ENCODE results near the gene CRTAC1. TPM values are rescaled to one million over a fixed set of nuclear protein-coding genes. Genes with fewer than 3 reads are reported as not detected.

The CRTAC1 gene
- total RNA-seq, 1 experiment from 2014 or later: 0.46 TPM

- Histone ChIP-seq H3K23me2 (ENCODE audit: insufficient read length, low read depth, low read length, poor library complexity, severe bottlenecking) (no peaks in the 10 kb centered on the region), H3K4me2 (ENCODE audit: insufficient read depth, insufficient read length, low read length) (no peak overlapping the region), H3K27me3 (ENCODE audit: insufficient read depth, low read length) (no peaks in the 10 kb centered on the region), H3K9ac (ENCODE audit: extremely low read depth, insufficient read length, low read length) (no peak overlapping the region), H4K20me1 (ENCODE audit: control insufficient read depth, insufficient read depth, insufficient read length) (no peaks in the 10 kb centered on the region), H2AK5ac (ENCODE audit: insufficient read length, low read length) (no peak overlapping the region), H3K27ac (ENCODE audit: insufficient read length, low read depth, low read length) (no peak overlapping the region), H3K56ac (ENCODE audit: insufficient read length, low read depth, low read length) (no peak overlapping the region), H3K14ac (ENCODE audit: insufficient read depth, low read length) (no peak overlapping the region), H2BK12ac (ENCODE audit: insufficient read length, low read depth, low read length) (no peak overlapping the region), H3T11ph (ENCODE audit: low read length) (no peak overlapping the region), H3K4ac (ENCODE audit: low read depth, low read length) (no peak overlapping the region), H3K9me3 (ENCODE audit: control insufficient read depth, low read depth, low read length) (no peaks in the 10 kb centered on the region), H3K79me2 (ENCODE audit: insufficient read depth, low read length) (no peaks in the 10 kb centered on the region), H4K8ac (replicated peaks; ENCODE audit: insufficient read length, low read depth, low read length) (no peak overlapping the region), H2BK5ac (ENCODE audit: insufficient read length, low read length) (no peak overlapping the region), H2AFZ (ENCODE audit: low read length) (no peak overlapping the region), H3K4me1 (ENCODE audit: insufficient read depth, low read length) (0 out of 2 replicates have a peak, but pooled peaks cover 4% of the 10 kb centered on the region), H3K23ac (ENCODE audit: insufficient read length, low read depth, low read length) (no peak overlapping the region), H3K18ac (ENCODE audit: insufficient read length, low read depth, low read length) (no peak overlapping the region), H2BK15ac (ENCODE audit: low read depth, low read length) (no peak overlapping the region), H2BK120ac (ENCODE audit: low read depth, low read length, poor library complexity, severe bottlenecking) (no peak overlapping the region), H4K5ac (ENCODE audit: insufficient read length, low read depth, low read length) (no peak overlapping the region), H4K91ac (ENCODE audit: insufficient read length, low read depth, low read length) (no peak overlapping the region), H2BK20ac (ENCODE audit: low read depth, low read length, poor library complexity, severe bottlenecking) (no peak overlapping the region), H3K79me1 (ENCODE audit: insufficient read depth, low read depth, low read length, poor library complexity, severe bottlenecking) (no peaks in the 10 kb centered on the region)
- H3K27ac Mint-ChIP-seq: no peak overlapping the region
- no CpG with 5 or more reads among the region's 1 CpG for WGBS (ENCODE audit: extremely low coverage, insufficient read length, low lambda C conversion rate)
- H3K4me1 Mint-ChIP-seq: peaks cover 16% of the 10 kb centered on the region in 2 experiments
- TF ChIP-seq, protein P1, sequence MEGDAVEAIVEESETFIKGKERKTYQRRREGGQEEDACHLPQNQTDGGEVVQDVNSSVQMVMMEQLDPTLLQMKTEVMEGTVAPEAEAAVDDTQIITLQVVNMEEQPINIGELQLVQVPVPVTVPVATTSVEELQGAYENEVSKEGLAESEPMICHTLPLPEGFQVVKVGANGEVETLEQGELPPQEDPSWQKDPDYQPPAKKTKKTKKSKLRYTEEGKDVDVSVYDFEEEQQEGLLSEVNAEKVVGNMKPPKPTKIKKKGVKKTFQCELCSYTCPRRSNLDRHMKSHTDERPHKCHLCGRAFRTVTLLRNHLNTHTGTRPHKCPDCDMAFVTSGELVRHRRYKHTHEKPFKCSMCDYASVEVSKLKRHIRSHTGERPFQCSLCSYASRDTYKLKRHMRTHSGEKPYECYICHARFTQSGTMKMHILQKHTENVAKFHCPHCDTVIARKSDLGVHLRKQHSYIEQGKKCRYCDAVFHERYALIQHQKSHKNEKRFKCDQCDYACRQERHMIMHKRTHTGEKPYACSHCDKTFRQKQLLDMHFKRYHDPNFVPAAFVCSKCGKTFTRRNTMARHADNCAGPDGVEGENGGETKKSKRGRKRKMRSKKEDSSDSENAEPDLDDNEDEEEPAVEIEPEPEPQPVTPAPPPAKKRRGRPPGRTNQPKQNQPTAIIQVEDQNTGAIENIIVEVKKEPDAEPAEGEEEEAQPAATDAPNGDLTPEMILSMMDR (conservative IDR thresholded peaks at IDR 0.05): no peak
- peaks cover 33% of the 10 kb centered on the region for H3K27me3 Mint-ChIP-seq (ENCODE audit: low read depth)
- DNase-seq: no peak
- no peaks in the 10 kb centered on the region for H3K36me3 Mint-ChIP-seq (ENCODE audit: insufficient read depth in 1 of 3, low read depth in 3 of 3)
- H3K9me3 Mint-ChIP-seq: no peaks in the 10 kb centered on the region
- H3K4me3 Mint-ChIP-seq: no peak overlapping the region
These were observed 27.9 kb upstream of the CRTAC1 start for GRCh38 chr10:98058295-98058694.

Data from H9 (cell line).